Measurements from ENCODE around the gene FUT8.

Gene FUT8

GRCh38 chr14:65412032-65412846 lies at the start of gene FUT8:
TSS of gene FUT8 (plus strand) at chr14:65412730. CDS start at chr14:65561564, 148,834 bp downstream.
- DNase-seq = peak; percentile 98

DNA sequence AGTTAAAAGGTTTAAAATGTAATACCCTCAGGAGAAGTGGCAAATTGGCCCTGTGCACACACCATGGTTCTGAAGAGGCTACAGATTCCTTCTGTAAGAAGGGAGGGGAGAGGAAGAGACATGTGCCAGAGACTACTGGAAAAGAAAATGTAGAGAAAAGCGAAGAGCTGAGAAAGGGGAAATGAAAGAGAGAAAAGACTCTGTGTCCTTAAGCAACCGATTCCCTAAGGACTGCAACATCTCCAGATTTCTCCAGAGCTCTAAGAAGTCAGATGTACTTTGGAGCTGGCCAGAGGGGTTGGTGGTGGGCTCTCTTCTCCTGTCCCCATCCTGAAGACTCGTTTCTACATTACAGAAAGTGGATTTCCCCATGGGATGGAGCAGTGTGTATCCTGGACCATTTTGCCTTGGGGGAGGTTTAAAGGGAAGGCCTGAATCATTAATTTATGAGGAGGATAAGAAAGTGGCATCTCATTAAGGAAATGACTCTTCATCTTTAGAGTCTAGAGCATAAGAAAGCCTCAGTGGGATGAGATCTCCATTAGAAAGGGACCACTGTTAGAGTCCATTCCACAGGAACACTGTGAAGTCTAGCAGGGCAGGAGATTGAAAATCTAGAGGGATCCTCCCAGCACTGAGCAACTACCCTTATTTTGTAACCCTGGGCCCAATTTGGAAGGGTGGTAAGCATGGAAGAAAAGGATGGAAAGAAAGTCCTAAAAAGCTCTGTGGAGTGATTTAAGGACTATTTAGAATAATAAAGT lies 45.5 kb upstream of the FUT8 start:
- DNase-seq = no peak

DNA sequence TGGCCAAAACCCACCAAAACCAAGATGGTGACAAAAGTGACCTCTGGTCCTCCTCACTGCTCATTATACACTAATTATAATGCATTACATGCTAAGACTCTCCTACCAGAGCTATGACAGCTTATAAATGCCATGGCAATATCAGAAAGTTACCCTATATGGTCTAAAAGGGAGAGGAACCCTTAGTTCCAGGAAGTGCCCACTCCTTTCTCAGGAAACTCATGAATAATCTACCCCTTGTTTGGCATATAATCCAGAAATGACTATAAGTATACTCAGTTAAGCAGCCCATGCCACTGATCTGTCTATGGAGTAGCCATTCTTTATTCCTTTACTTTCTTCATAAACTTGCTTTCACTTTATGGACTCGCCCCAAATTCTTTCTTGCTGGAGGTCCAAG lies 43.0 kb upstream of the FUT8 start:
- no peak for DNase-seq

GRCh38 chr14:65370801-65371248 lies 41.7 kb upstream of the FUT8 start:
- DNase-seq = peak; percentile 15

GRCh38 chr14:65371784-65372183 lies 40.7 kb upstream of the FUT8 start:
- DNase-seq = no peak

DNA sequence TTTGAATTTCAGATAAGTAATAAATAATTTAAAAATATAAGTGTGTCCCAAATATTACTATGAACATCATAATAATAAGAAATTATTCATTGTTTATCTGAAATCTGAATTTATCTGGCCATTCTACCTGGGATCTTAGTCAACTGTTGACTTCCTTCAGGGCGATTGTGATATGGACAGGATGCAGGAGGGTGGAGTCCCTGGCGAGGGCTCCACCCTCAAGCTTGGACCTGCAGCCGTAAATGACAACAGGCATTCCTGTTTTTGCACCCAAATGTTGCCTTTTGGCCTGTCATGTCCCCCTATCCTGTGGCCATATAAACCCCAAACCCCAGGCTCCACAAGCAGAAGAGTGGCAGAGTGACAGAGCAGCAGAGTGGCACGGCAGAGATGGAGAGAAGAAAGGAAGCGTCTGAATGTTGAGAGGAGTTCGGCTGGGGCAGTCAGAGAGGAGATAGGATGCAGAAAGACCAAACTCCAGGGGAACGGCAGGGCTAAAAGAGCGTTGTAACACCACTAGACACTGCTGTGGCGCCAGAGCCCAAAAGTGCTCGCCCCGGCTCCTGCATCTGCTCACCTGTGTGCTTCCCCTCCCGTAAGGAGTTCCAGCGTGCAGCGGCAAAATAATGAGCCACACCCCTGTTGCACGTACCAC lies 39.4 kb upstream of the FUT8 start:
- DNase-seq = no peak

- DNase-seq = no peak
These were observed 38.9 kb upstream of the FUT8 start for GRCh38 chr14:65373671-65374039.

GRCh38 chr14:65377576-65377975 lies 35.0 kb upstream of the FUT8 start:
- no peak for DNase-seq

GRCh38 chr14:65382586-65382985 lies 29.9 kb upstream of the FUT8 start:
- no peak for DNase-seq

DNA sequence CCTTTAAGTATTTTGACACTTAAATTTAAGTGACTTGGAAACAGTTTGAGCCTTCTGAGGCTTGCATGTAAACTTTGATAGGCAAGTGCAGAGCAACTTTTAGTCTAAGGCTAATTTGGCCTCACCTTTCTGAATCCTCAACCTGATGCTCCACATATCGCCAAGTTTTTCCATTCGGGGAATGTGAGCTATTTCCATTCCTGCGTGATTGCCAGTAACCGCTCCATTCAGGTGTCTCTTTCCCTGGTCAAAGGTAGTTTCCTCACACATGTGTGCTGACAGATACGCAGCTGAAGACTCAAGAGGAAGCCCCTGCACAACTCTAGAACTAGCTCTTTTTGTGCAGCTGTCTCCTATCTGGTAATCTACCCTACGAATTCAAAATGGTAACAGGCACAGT lies 25.4 kb upstream of the FUT8 start:
- no peak for DNase-seq

DNA sequence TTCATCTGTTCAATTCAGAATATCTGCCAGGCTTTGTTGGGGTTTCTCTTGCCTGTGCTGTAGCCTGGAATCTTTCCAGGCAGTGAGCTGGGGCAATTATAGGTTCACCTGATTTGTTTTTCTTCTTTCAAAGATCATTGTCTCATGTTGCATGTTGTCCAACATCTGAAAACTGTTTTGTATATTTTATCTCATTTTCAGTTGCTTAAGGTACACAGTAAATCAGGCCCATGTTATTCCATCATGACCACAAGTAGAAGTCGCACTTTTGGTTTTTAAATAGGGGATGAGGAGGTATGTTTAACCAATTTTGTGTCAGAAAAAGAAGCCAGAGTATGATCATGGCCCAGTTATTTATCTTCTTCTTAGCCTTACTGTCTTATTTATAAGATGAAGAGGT lies 24.9 kb upstream of the FUT8 start:
- DNase-seq = no peak

DNA sequence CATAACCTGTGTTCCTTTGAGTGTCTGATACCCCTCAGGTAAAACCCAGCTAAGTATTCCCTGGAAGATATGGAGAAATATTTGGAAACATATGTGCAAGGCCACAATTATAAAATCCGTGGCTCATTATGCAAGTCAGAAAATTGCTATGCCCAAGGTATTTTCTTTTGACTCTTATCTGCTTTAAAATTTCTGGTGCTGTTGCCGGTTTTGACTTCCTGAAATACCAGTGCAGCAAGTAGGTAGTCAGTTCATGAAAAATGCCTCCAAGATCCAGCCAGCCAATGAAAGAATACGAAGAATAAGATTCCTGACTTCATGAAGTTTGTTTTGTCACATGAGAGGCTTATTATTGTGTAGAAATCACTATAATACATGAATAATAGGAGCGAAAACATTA lies 20.2 kb upstream of the FUT8 start:
- DNase-seq = no peak

GRCh38 chr14:65396082-65396910 lies 16.2 kb upstream of the FUT8 start:
- no peak for DNase-seq

DNA sequence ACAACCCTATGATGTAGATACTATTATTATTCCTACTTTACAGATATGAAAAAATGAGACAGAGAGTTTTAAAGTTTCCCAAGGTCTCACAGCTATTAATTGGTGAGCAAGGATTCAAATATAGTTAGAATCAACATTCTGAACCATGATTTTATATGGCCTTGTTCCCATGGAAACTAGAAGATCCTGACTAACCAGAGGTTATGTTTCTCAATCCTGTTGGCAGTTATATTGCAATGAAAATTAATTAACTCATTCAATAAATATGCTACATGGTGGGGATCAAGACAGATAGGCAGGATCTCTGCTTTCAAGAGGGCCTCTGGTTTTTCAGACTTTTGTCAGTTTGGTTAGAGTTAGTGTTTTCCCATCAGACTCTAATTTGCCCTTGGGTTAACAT lies 9.3 kb upstream of the FUT8 start:
- no peak for DNase-seq

DNA sequence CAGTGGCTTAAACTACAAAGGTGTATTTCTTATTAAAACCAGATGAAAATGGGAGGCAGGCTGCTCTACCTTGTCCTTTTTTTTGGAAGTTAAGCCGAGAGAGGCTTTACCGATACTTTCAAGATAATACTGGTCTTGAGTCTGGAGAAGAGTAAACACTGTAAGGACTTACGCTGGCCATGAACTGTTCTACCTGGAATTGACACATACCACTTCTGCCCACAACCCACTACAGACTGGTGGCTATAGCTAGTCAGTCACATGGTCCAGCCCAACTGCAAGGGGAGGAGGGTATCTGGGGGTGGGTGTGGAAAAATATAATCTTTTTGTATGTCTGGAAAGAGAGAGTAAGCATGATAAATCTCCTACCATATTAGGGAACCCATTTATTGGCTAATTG lies 4.4 kb upstream of the FUT8 start:
- no peak for DNase-seq

- DNase-seq = no peak
These were observed 1.9 kb upstream of the FUT8 start for GRCh38 chr14:65410640-65411039.

GRCh38 chr14:65411656-65412031 lies 886 bp upstream of the FUT8 start:
- DNase-seq = peak; percentile 87

DNA sequence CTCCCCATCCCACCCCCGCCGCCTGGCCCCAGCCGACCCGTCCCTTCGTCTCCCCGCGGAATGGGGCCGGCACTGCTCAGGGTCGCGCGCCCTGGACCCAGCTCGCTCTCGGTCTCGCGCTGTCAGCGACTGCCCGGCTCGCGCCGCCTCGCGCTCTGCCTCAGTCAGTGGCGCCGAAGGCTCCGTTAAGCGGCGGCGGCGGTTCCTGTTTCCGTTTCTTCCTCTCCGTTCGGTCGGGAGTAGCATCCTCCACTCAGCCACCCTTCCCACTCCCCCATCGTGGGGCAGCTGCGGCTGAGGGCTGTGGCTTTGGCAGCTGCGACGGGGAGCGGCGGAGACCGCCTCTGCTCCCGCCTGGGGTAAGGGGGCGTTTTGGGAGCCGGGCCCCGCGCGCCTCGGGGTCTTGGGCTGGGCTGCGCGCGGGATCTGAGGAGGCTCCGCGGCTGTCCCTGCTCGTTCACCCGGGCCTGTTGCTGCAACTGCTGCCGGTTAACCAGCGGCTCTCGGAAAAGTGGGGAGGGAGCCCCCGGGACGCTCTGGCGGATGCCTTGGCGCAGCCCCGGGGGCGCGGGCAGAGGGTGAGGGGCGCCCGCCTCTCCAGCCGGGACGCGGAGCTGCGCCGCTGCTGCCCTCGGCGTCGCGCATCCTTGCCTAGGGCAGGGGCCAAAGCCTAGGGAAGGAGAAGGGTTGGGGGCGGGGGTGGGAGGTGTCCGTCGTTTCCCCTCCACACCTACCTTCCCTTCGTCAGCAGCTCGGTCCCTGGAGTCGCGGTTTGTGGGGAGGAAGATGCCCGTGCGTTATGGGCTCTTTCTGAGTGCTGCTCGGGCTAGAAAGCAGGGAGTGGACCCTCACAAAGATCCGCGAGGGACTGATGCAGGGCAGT lies 567 bp downstream of the FUT8 start:
- peak; percentile 75 for DNase-seq

DNA sequence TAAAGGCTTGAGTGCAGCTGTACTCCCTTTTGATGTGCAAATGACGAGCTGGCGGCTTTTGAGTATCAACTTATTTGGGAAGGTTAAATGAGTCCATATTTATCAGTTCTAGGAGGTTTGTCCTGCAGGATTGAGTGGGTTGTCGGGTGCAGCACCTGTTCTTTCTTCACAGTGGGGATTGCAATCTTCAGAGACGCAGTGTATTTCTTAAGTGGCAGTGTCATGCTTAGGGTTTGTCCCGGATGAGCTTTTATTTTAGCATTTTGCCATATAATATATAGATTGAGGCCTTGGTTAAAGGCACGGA lies 1.2 kb downstream of the FUT8 start:
- DNase-seq = no peak

GRCh38 chr14:65414961-65415589 lies 2.5 kb downstream of the FUT8 start:
- no peak for DNase-seq

GRCh38 chr14:65415613-65416012 lies 3.1 kb downstream of the FUT8 start:
- no peak for DNase-seq

Data from stimulated activated CD4-positive, alpha-beta T cell treated with anti-CD3 and anti-CD28 coated beads, Interleukin-15, amount 100 ng/mL, for 24 hours (primary cell).